Activated T-cell treated with anti-CD3 and anti-CD28 coated beads for 1 hour (primary cell): ENCODE measurements around the gene CYP2A6.
A peak's percentile ranks its signal among the peaks of the same experiment; 100 is the strongest.
"Not testable (repeated sequence)": the region's sequence is repeated elsewhere in the genome, so short reads cannot be mapped to it uniquely, and the experiment has no call there.

Source experiments
- DNase-seq: peaks from one replicate; pipeline ENCODE4 v3.0.0-alpha.2; 2020; ENCODE audit warnings: low read depth

The CYP2A6 gene

GRCh38 chr19:40850277-40850676, at the start of gene CYP2A6:
TSS of gene CYP2A6 (minus strand) at chr19:40850447. CDS start at chr19:40850426, 21 bp downstream.
- DNase-seq, result not testable (repeated sequence)

- not testable (repeated sequence) for DNase-seq
These were observed 49.7 kb upstream of the CYP2A6 start for GRCh38 chr19:40899964-40900363.

- DNase-seq, result not testable (repeated sequence)
These were observed 46.9 kb upstream of the CYP2A6 start for GRCh38 chr19:40896843-40897789.

- no peak for DNase-seq
These were observed 46.2 kb upstream of the CYP2A6 start for GRCh38 chr19:40896418-40896796.

GRCh38 chr19:40893112-40893511, 42.9 kb upstream of the CYP2A6 start:
- DNase-seq, result no peak

- no peak for DNase-seq
These were observed 39.1 kb upstream of the CYP2A6 start for GRCh38 chr19:40889366-40889765.

GRCh38 chr19:40888191-40888590, 37.9 kb upstream of the CYP2A6 start:
- no peak for DNase-seq

GRCh38 chr19:40884187-40884931, 34.1 kb upstream of the CYP2A6 start:
- not testable (repeated sequence) for DNase-seq

- DNase-seq, result not testable (repeated sequence)
These were observed 31.8 kb upstream of the CYP2A6 start, which contains the start of gene CYP2A7 for GRCh38 chr19:40882062-40882461. TSS of gene CYP2A7 (minus strand) at chr19:40882231. CDS start at chr19:40882210, 21 bp downstream.

- not testable (repeated sequence) for DNase-seq
These were observed 29.1 kb upstream of the CYP2A6 start for GRCh38 chr19:40879349-40879748.

GRCh38 chr19:40875526-40875951, 25.3 kb upstream of the CYP2A6 start:
- peak; percentile 74 for DNase-seq

- DNase-seq, result not testable (repeated sequence)
These were observed 24.6 kb upstream of the CYP2A6 start for GRCh38 chr19:40874874-40875273.

GRCh38 chr19:40873873-40874272, 23.6 kb upstream of the CYP2A6 start:
- DNase-seq, result not testable (repeated sequence)

GRCh38 chr19:40872209-40872608, 22.0 kb upstream of the CYP2A6 start:
- DNase-seq, result no peak

GRCh38 chr19:40867701-40868100, 17.5 kb upstream of the CYP2A6 start:
- no peak for DNase-seq

GRCh38 chr19:40864739-40865496, 14.7 kb upstream of the CYP2A6 start:
- not testable (repeated sequence) for DNase-seq

GRCh38 chr19:40862785-40863184, 12.5 kb upstream of the CYP2A6 start:
- no peak for DNase-seq

GRCh38 chr19:40862333-40862732, 12.1 kb upstream of the CYP2A6 start:
- DNase-seq, result no peak

- DNase-seq, result no peak
These were observed 7.9 kb upstream of the CYP2A6 start for GRCh38 chr19:40858109-40858508.

GRCh38 chr19:40852467-40853152, 2.4 kb upstream of the CYP2A6 start:
- not testable (repeated sequence) for DNase-seq

GRCh38 chr19:40846722-40847121, 3.5 kb downstream of the CYP2A6 start:
- not testable (repeated sequence) for DNase-seq
